ENCODE results near the gene DDX39B. TPM values are rescaled to one million over a fixed set of nuclear protein-coding genes. Genes with fewer than 3 reads are reported as not detected.

The DDX39B gene
- total RNA-seq, 4 donors from 2014 or later, result 168 to 258 (median 217) TPM

DNA sequence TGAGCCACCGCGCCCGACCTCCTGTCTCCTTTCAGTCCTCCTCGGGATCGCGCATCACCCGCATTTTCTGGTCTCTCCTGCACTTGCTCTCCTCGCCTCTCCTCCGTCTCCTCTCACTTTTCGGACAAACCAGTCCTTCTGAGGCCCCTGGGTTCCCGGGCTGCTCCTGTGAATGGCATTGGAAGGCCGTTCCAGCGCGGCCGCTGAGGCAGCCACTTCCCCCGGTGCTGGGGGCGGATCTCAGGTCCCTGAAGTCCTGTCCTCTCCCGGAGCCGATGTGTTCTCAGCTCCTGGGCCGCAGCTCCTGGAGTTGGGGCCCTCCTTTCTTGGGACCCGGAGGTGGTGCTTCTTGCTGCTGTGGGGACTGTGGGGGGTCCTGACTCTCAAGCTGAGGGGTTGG is 43.1 kb downstream of the DDX39B start:
- TF ChIP-seq, protein P1, sequence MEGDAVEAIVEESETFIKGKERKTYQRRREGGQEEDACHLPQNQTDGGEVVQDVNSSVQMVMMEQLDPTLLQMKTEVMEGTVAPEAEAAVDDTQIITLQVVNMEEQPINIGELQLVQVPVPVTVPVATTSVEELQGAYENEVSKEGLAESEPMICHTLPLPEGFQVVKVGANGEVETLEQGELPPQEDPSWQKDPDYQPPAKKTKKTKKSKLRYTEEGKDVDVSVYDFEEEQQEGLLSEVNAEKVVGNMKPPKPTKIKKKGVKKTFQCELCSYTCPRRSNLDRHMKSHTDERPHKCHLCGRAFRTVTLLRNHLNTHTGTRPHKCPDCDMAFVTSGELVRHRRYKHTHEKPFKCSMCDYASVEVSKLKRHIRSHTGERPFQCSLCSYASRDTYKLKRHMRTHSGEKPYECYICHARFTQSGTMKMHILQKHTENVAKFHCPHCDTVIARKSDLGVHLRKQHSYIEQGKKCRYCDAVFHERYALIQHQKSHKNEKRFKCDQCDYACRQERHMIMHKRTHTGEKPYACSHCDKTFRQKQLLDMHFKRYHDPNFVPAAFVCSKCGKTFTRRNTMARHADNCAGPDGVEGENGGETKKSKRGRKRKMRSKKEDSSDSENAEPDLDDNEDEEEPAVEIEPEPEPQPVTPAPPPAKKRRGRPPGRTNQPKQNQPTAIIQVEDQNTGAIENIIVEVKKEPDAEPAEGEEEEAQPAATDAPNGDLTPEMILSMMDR (IDR thresholded peaks at IDR 0.05; ENCODE audit: low read depth), result no peak

DNA sequence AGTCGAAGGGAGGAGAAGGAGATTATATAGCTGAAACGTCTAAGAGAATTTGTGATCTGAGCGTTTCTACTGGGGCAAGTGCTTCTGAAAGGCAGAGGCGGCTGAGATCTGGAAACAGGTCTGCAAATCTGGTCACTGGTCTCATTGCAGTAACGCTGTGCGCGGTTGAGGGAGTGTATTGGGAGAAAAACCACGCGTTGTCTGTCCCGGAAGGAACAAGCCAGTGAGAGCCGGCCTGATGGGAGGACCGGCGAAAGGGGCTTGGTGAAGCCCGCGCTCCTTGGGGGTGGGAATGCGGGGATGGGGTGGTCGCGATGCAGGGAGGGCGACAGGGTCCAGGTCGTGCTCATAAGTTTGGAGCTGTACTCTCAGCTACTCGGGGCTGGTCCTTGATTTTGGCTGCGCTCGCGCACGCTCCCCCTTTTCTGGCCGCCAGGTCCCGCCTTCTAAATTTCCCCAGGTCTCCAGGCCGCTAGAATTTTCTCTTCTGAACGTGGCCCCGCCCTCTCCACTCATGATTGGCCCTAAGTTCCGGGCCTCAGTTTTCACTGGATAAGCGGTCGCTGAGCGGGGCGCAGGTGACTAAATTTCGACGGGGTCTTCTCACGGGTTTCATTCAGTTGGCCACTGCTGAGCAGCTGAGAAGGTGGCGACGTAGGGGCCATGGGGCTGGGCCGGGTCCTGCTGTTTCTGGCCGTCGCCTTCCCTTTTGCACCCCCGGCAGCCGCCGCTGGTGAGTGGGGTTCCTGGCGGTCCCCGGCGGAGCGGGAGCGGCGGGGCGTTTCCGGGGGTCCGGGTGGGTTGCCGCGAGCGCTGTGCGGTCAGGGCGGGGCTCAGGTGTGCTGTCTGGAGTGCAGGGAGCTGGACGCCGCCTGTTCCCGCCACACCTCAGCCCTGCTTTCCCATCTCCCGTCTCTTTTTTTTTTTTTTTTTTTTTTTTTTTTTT is 44.0 kb downstream of the DDX39B start, which contains the start of gene MICB:
Gene MICB, plus strand, starts transcription at position 615 of the 946 bp plus-strand sequence. Its CDS starts 49 bp downstream, at position 664.
- TF ChIP-seq, protein P1 (IDR thresholded peaks at IDR 0.05; ENCODE audit: low read depth), result no peak

DNA sequence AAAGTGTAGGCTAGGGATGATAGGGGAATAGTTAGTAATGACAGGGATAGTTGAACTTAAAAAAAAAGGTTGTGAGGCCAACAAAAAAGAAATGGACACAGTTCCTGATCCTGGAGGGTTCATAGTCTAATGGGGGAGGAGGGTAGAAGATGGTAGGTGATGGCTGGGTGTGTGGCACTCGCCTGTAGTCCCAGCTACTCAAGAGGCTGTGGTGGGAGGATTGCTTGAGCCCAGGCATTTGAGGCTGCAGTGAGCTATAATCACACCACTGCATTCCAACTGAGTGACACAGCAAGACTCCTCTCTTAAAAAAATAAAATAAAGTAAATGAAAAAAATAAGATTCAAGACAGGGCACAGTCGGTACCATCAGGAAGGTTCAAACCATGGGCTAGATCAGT is 46.2 kb downstream of the DDX39B start:
- TF ChIP-seq, protein P1 (IDR thresholded peaks at IDR 0.05; ENCODE audit: low read depth), result no peak

DNA sequence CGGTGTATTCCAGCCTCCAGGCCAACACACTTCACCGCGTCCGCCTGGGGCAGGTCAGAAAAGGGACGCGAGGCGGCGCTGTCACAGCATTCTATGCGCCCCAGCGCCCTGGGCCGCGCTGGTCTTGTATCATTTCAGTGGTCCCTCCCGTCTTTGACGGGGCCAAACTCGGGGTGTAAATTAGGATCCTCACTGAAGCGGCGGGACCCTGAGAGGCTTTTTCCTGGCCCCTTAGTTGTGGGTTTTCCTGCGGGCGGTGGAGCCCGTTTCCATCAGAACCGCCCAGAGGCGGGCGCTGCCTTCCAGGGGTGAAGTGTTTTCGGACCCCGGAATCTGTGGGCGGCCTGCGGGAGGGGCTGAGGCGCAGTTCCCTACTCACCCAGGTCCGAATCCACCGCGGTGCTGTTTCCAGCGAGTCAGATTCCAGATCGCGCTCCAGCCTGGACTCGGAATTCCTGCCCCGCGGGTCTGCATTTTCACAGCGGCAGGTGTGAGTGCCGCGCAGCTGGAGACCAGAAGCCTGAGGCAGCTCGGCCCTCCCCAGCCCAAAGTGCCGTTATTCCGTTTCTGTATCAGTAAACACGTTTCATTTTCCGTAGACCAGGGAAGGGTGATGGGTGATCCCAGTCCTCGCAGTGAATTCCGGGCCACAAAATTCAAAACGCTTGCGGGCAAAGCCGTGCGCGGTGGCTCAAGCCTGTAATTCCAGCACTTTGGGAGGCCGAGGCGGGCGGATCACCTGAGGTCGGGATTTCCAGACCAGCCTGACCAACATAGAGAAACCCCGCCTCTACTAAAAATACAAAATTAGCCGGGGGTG is 47.7 kb downstream of the DDX39B start:
- TF ChIP-seq, protein P1 (IDR thresholded peaks at IDR 0.05; ENCODE audit: low read depth), result no peak

DNA sequence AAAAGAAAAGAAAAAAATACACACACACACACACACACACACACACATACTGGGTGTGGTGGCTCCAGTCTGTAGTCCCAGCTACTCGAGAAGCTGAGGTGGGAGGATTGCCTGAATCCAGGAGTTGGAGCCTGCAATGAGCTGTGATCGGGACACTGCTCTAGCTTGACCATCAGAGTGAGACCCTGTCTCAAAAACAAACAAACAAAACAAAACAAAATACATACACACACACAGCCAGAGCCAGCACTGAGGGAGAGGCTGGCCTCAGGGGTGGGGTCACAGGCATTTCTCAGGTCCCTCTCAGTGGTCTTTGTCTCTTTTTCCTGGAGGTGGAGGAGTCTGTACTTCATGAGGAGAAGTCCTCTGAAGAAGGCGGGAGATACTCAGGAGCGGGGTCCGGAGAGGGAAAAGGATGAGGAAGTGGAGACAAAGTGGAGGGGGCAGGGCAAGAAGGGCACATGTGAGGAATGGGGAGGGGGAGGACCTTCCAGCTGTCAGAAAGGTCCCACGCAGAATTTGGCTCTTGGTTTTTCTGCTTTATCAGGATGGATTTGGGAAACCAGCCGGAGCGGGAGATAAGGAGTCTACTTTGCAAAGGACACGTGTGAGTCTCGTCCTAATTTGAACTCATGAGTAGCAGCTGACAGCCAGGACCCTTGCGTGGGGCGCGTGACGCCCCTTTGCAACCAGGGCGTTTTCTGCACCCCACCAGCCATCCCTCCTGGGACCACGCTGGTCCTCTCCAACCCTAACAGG is 51.5 kb downstream of the DDX39B start:
- TF ChIP-seq, protein P1 (IDR thresholded peaks at IDR 0.05; ENCODE audit: low read depth), result no peak

DNA sequence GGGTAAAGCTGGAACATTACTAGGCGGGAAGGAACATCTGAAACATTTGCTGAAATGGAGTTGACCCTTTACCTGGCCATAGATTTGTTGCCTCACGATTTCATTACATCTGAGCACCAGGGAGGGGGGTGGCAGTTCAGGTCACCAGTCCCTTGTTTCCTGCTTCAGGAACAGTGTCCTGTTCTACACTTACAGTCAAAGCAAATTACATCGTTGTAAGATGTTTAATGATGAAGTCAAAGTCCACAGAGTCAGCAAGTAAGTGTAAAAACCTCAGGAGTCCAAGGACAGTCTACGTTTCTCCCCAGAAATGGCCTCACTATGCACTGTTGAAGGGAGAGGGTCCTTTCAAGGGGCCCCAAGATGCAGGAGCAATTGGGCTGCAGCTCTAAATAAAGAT is 52.7 kb downstream of the DDX39B start:
- TF ChIP-seq, protein P1 (IDR thresholded peaks at IDR 0.05; ENCODE audit: low read depth), result no peak

All from subcutaneous adipose tissue (tissue), 4 donors.